ENCODE results near the gene KIAA1217. TPM values are rescaled to one million over a fixed set of nuclear protein-coding genes. Genes with fewer than 3 reads are reported as not detected.

KIAA1217 gene
- total RNA-seq, 1 experiment from 2014 or later, result 7.8 TPM

DNA sequence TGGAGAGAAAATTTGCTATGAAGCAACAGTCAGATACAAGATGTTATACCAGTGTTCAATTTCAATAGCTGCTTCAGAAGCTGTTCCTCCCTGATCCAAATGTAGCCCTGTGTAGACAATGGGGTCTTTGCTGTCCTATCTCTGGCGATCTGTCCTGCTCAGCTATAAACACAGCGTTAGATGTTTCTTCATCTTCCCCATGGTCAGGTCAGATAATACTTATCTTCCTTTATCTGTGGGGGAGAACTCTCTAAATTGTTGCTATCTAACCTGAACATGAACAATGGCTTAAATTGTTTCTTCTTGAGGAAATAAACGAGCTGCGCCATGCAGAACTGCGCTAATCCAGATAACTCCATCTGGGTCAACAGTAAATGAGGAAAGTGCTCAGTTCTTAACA lies 15.6 kb upstream of the KIAA1217 start:
- H3K36me3 ChIP-seq (ENCODE audit: control insufficient read depth in 1 of 2, insufficient read depth in 2 of 2, low read length in 2 of 2), result no peaks in the 10 kb centered on the region
- intact Hi-C loops (cut with micrococcal nuclease), result loop anchor here (10.0 kb wide), 1 partner anchor 649 kb away; no protein-coding TSS in a partner anchor

DNA sequence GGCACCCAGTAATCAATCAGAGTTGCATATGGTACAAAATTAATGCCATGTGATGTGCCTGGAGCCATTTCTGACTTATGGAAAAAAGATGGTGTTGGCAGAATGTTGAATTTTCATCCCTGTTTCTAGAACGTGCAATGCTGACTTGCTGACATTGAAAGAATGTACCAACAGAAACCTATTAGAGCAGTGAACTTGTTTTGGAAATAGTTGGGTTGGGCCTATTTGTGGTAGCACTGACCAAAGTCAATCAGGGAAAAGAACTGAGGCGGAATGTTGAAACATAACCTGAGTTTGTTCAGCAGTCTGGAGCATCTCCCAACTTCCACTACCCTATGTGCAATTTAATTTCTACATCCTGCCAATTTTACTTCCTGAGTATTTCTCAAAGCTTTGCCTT lies 11.7 kb upstream of the KIAA1217 start:
- DNase-seq (ENCODE audit: low read depth, low spot score) (no peak), ATAC-seq (no peak)
- H3K79me2 ChIP-seq (ENCODE audit: insufficient read depth, low read length), result no peaks in the 10 kb centered on the region
- intact Hi-C loops (cut with micrococcal nuclease), result loop anchor here (2.0 to 10.0 kb wide), 3 partner anchors 202 to 885 kb away; no protein-coding TSS in a partner anchor
- H4K20me1 ChIP-seq (ENCODE audit: insufficient read depth), result no peaks in the 10 kb centered on the region
- no peaks in the 10 kb centered on the region for H3K9me3 ChIP-seq (ENCODE audit: control insufficient read depth in 1 of 2, insufficient read depth in 1 of 2, low read depth in 1 of 2, low read length in 2 of 2)
- no peaks in the 10 kb centered on the region for H3K36me3 ChIP-seq (ENCODE audit: control insufficient read depth in 1 of 2, insufficient read depth in 2 of 2, low read length in 2 of 2)
- no peak overlapping the region for H3K4me3 ChIP-seq (replicated peaks in 1 of 2; ENCODE audit: low read depth in 1 of 2, low read length in 2 of 2)
- H3K27me3 ChIP-seq (ENCODE audit: insufficient read depth, low read length), result no peaks in the 10 kb centered on the region
- no peak overlapping the region for H3K9ac ChIP-seq (ENCODE audit: low read length)
- no peak overlapping the region for H3K27ac ChIP-seq (ENCODE audit: low read depth, low read length)
- no peak overlapping the region for H3K4me2 ChIP-seq (ENCODE audit: low read length)
- no TSS peak for BruUV-seq (replicated peaks)
- no peaks in the 10 kb centered on the region for H3K4me1 ChIP-seq (ENCODE audit: control insufficient read depth in 1 of 2, insufficient read depth in 2 of 2, low read length in 2 of 2)
- no peaks in the 10 kb centered on the region for H3K9me2 ChIP-seq (ENCODE audit: insufficient read depth)
- ChIA-PET POLR2A (no interaction called here), CTCF (interaction anchor here (2.1 kb wide), 1 partner anchor 202 kb away, joined by 13 read pairs; no protein-coding TSS in a partner anchor), RAD21 (ENCODE audit: low non-redundant PET in 1 of 2, low total read pairs in 2 of 2, uncharacterized antibody in 2 of 2, unreplicated experiment in 2 of 2) (no interaction called here)
- H2AFZ ChIP-seq (ENCODE audit: low read depth, low read length, poor library complexity, severe bottlenecking), result no peak overlapping the region
- TF ChIP-seq SIN3A (IDR thresholded peaks at IDR 0.05; ENCODE audit: low read depth) (no peak), TCF7L2 (IDR thresholded peaks at IDR 0.05; ENCODE audit: borderline replicate concordance, extremely low read depth, insufficient read depth, insufficient read length) (no peak), ZFX (IDR thresholded peaks at IDR 0.05) (no peak), CEBPB (IDR thresholded peaks at IDR 0.05; ENCODE audit: low read depth) (no peak), POLR2A (IDR thresholded peaks at IDR 0.05; ENCODE audit: borderline replicate concordance, extremely low read depth, insufficient read depth, insufficient read length) (no peak), EZH2phosphoT487 (IDR thresholded peaks at IDR 0.05; ENCODE audit: borderline replicate concordance) (no peak), SP1 (IDR thresholded peaks at IDR 0.05; ENCODE audit: low read depth) (no peak), JUND (IDR thresholded peaks at IDR 0.05) (no peak), FOSL1 (IDR thresholded peaks at IDR 0.05; ENCODE audit: low read depth) (no peak), POLR2AphosphoS5 (IDR thresholded peaks at IDR 0.05; ENCODE audit: low read depth, low read length) (no peak), EGR1 (IDR thresholded peaks at IDR 0.05; ENCODE audit: low read depth) (no peak), RAD21 (IDR thresholded peaks at IDR 0.05; ENCODE audit: low read depth) (no peak)
- TF ChIP-seq, protein P1, sequence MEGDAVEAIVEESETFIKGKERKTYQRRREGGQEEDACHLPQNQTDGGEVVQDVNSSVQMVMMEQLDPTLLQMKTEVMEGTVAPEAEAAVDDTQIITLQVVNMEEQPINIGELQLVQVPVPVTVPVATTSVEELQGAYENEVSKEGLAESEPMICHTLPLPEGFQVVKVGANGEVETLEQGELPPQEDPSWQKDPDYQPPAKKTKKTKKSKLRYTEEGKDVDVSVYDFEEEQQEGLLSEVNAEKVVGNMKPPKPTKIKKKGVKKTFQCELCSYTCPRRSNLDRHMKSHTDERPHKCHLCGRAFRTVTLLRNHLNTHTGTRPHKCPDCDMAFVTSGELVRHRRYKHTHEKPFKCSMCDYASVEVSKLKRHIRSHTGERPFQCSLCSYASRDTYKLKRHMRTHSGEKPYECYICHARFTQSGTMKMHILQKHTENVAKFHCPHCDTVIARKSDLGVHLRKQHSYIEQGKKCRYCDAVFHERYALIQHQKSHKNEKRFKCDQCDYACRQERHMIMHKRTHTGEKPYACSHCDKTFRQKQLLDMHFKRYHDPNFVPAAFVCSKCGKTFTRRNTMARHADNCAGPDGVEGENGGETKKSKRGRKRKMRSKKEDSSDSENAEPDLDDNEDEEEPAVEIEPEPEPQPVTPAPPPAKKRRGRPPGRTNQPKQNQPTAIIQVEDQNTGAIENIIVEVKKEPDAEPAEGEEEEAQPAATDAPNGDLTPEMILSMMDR (IDR thresholded peaks at IDR 0.05 in 2 of 3, conservative IDR thresholded peaks at IDR 0.05 in 1 of 3; ENCODE audit: borderline replicate concordance in 1 of 3, insufficient read depth in 1 of 3, low read depth in 2 of 3, low read length in 2 of 3), result no peak
- TF ChIP-seq, protein P2, sequence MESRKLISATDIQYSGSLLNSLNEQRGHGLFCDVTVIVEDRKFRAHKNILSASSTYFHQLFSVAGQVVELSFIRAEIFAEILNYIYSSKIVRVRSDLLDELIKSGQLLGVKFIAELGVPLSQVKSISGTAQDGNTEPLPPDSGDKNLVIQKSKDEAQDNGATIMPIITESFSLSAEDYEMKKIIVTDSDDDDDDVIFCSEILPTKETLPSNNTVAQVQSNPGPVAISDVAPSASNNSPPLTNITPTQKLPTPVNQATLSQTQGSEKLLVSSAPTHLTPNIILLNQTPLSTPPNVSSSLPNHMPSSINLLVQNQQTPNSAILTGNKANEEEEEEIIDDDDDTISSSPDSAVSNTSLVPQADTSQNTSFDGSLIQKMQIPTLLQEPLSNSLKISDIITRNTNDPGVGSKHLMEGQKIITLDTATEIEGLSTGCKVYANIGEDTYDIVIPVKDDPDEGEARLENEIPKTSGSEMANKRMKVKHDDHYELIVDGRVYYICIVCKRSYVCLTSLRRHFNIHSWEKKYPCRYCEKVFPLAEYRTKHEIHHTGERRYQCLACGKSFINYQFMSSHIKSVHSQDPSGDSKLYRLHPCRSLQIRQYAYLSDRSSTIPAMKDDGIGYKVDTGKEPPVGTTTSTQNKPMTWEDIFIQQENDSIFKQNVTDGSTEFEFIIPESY (IDR thresholded peaks at IDR 0.05; ENCODE audit: extremely low read depth, insufficient replicate concordance, low read length), result no peak
- TF ChIP-seq, protein P3, sequence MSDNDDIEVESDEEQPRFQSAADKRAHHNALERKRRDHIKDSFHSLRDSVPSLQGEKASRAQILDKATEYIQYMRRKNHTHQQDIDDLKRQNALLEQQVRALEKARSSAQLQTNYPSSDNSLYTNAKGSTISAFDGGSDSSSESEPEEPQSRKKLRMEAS (IDR thresholded peaks at IDR 0.05), result no peak
- TF ChIP-seq, protein P4, sequence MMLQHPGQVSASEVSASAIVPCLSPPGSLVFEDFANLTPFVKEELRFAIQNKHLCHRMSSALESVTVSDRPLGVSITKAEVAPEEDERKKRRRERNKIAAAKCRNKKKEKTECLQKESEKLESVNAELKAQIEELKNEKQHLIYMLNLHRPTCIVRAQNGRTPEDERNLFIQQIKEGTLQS (IDR thresholded peaks at IDR 0.05), result no peak

More for the DNA sequence above, 15.6 kb upstream of the KIAA1217 start:
- no peak for DNase-seq (ENCODE audit: low read depth, low spot score)
- Histone ChIP-seq H3K9ac (ENCODE audit: low read length) (no peak overlapping the region), H3K9me2 (ENCODE audit: insufficient read depth) (no peaks in the 10 kb centered on the region), H3K79me2 (ENCODE audit: insufficient read depth, low read length) (no peaks in the 10 kb centered on the region), H2AFZ (ENCODE audit: low read depth, low read length, poor library complexity, severe bottlenecking) (no peak overlapping the region), H3K27me3 (ENCODE audit: insufficient read depth, low read length) (0 out of 2 replicates have a peak, but pooled peaks cover 3% of the 10 kb centered on the region), H3K4me1 (ENCODE audit: control insufficient read depth in 1 of 2, insufficient read depth in 2 of 2, low read length in 2 of 2) (no peaks in the 10 kb centered on the region), H3K27ac (ENCODE audit: low read depth, low read length) (no peak overlapping the region), H4K20me1 (ENCODE audit: insufficient read depth) (no peaks in the 10 kb centered on the region), H3K4me2 (ENCODE audit: low read length) (no peak overlapping the region), H3K4me3 (replicated peaks in 1 of 2; ENCODE audit: low read depth in 1 of 2, low read length in 2 of 2) (no peak overlapping the region), H3K9me3 (ENCODE audit: control insufficient read depth in 1 of 2, insufficient read depth in 1 of 2, low read depth in 1 of 2, low read length in 2 of 2) (no peaks in the 10 kb centered on the region)
- no TSS peak for BruUV-seq (replicated peaks)
- ChIA-PET POLR2A (no interaction called here), CTCF (interaction anchor here (0.6 kb wide), 1 partner anchor 200 kb away, joined by 3 read pairs; no protein-coding TSS in a partner anchor), RAD21 (ENCODE audit: low non-redundant PET in 1 of 2, low total read pairs in 2 of 2, uncharacterized antibody in 2 of 2, unreplicated experiment in 2 of 2) (no interaction called here)
- no peak for ATAC-seq
- no peak for TF ChIP-seq FOSL1 (IDR thresholded peaks at IDR 0.05; ENCODE audit: low read depth)
- no peak for TF ChIP-seq JUND (IDR thresholded peaks at IDR 0.05)
- TF ChIP-seq, protein P3 (IDR thresholded peaks at IDR 0.05), result no peak
- TF ChIP-seq EZH2phosphoT487 (IDR thresholded peaks at IDR 0.05; ENCODE audit: borderline replicate concordance), result no peak
